ENCODE data around the gene SIRT6. TPM values are rescaled to one million over a fixed set of nuclear protein-coding genes. Genes with fewer than 3 reads are reported as not detected.

Gene SIRT6
- total RNA-seq, 1 donor from 2014 or later: 11.8 TPM

- H3K27me3 ChIP-seq (ENCODE audit: control insufficient read depth, insufficient read depth, low read length): peaks cover 8% of the 10 kb centered on the region
- FAIRE-seq (no peak), DNase-seq (ENCODE audit: low read depth) (no peak)
- no peak for TF ChIP-seq CTCF (IDR thresholded peaks at IDR 0.05; ENCODE audit: insufficient read depth, low read length, severe bottlenecking)
- H3K36me3 ChIP-seq (ENCODE audit: control insufficient read depth, insufficient read depth, low read length): no peaks in the 10 kb centered on the region
- H3K4me3 ChIP-seq (ENCODE audit: low read depth, low read length): no peak overlapping the region
These were observed 19.4 kb upstream of the SIRT6 start for GRCh38 chr19:4201798-4202197.

GRCh38 chr19:4200940-4201542 is 18.7 kb upstream of the SIRT6 start:
- peaks cover 8% of the 10 kb centered on the region for H3K27me3 ChIP-seq (ENCODE audit: control insufficient read depth, insufficient read depth, low read length)
- DNase-seq (ENCODE audit: low read depth): no peak
- TF ChIP-seq CTCF (IDR thresholded peaks at IDR 0.05; ENCODE audit: insufficient read depth, low read length, severe bottlenecking): no peak
- H3K4me3 ChIP-seq (ENCODE audit: low read depth, low read length): no peak overlapping the region
- no peak for FAIRE-seq
- no peaks in the 10 kb centered on the region for H3K36me3 ChIP-seq (ENCODE audit: control insufficient read depth, insufficient read depth, low read length)

- H3K27me3 ChIP-seq (ENCODE audit: control insufficient read depth, insufficient read depth, low read length): peaks cover 12% of the 10 kb centered on the region
- DNase-seq (ENCODE audit: low read depth) (no peak), FAIRE-seq (no peak)
- no peak overlapping the region for H3K4me3 ChIP-seq (ENCODE audit: low read depth, low read length)
- H3K36me3 ChIP-seq (ENCODE audit: control insufficient read depth, insufficient read depth, low read length): no peaks in the 10 kb centered on the region
- TF ChIP-seq CTCF (IDR thresholded peaks at IDR 0.05; ENCODE audit: insufficient read depth, low read length, severe bottlenecking): no peak
These were observed 17.4 kb upstream of the SIRT6 start for GRCh38 chr19:4199699-4200293.

- H3K36me3 ChIP-seq (ENCODE audit: control insufficient read depth, insufficient read depth, low read length): no peaks in the 10 kb centered on the region
- TF ChIP-seq CTCF (IDR thresholded peaks at IDR 0.05; ENCODE audit: insufficient read depth, low read length, severe bottlenecking): no peak
- peaks cover 12% of the 10 kb centered on the region for H3K27me3 ChIP-seq (ENCODE audit: control insufficient read depth, insufficient read depth, low read length)
- H3K4me3 ChIP-seq (ENCODE audit: low read depth, low read length): no peak overlapping the region
- DNase-seq (ENCODE audit: low read depth) (no peak), FAIRE-seq (no peak)
These were observed 16.2 kb upstream of the SIRT6 start for GRCh38 chr19:4198467-4199126.

GRCh38 chr19:4197625-4198466 is 15.5 kb upstream of the SIRT6 start:
- H3K27me3 ChIP-seq (ENCODE audit: control insufficient read depth, insufficient read depth, low read length): peaks cover 12% of the 10 kb centered on the region

More at GRCh38 chr19:4197625-4198466, 15.5 kb upstream of the SIRT6 start:
- Histone ChIP-seq H3K4me3 (ENCODE audit: low read depth, low read length) (no peak overlapping the region), H3K36me3 (ENCODE audit: control insufficient read depth, insufficient read depth, low read length) (no peaks in the 10 kb centered on the region)
- no peak for TF ChIP-seq CTCF (IDR thresholded peaks at IDR 0.05; ENCODE audit: insufficient read depth, low read length, severe bottlenecking)
- FAIRE-seq (peak; percentile 52), DNase-seq (ENCODE audit: low read depth) (no peak)

Measured in bronchial epithelial cell (primary cell).